GM12878 (cell line): ENCODE data around the gene PCK2. TPM values are rescaled to one million over a fixed set of nuclear protein-coding genes. Genes with fewer than 3 reads are reported as not detected.
"Not testable (repeated sequence)": the region's sequence is repeated elsewhere in the genome, so short reads cannot be mapped to it uniquely, and the experiment has no call there.

Experiments
- ATAC-seq: fragments of 200-7000 bp; cut with Tn5 transposase; 3 replicates; pipeline ENCODE4 v1.9.1; 2020; ENCODE audit warnings: mild to moderate bottlenecking, moderate library complexity
- BruUV-seq: library from RNA; stranded (reverse); fragments of 400-500 nt; replicated peaks from 2 replicates; lab custom pipeline; 2021; lab: Mats Ljungman, UMichigan
- CTCF ChIA-PET: fragments of 300-600 bp; sonication (Branson Sonifier 250); formaldehyde crosslinking; extraction: SDS; loops from one replicate; lab custom pipeline; 2021; ENCODE audit warnings: inconsistent platforms; lab: Yijun Ruan, JAX
- POLR2A ChIA-PET: fragments of 350-600 bp; formaldehyde crosslinking; extraction: SDS; loops from one replicate; lab custom pipeline; 2021; ENCODE audit warnings: inconsistent platforms; lab: Charles Lee
- RAD21 ChIA-PET: fragments of 300-600 bp; sonication (Branson Sonifier 250); formaldehyde crosslinking; loops from one replicate; lab custom pipeline; 2023; ENCODE audit warnings: antibody characterized with exemption; ENCODE audit not compliant: unreplicated experiment; lab: Charles Lee
- SMC1A ChIA-PET: fragments of 300-600 bp; sonication (Branson Sonifier 250); formaldehyde crosslinking; loops from one replicate; lab custom pipeline; 2023; ENCODE audit not compliant: unreplicated experiment, uncharacterized antibody; lab: Charles Lee
- DNase-seq: peaks from one replicate; pipeline ENCODE4 v3.0.0-alpha.2; 2011; ENCODE audit warnings: low read depth, low spot score
- FAIRE-seq: peaks from 3 replicates; lab custom pipeline; 2011; peaks lifted over from hg19 to GRCh38; lab: Jason Lieb, UNC
- H2AFZ ChIP-seq: 2 replicates; pipeline ENCODE4 v1.6.0; 2011; ENCODE audit warnings: low read depth, low read length, control low read depth; ENCODE audit not compliant: control insufficient read depth
- H3K27ac ChIP-seq: 2 replicates; pipeline ENCODE4 v1.5.1; 2011; ENCODE audit warnings: control low read depth; ENCODE audit not compliant: control insufficient read depth, insufficient read depth
- H3K27me3 ChIP-seq, 2 experiments: replicated peaks in 1 of 2; 2 replicates each; pipeline versions ENCODE4 v1.6.0 to v1.6.1; 2011; ENCODE audit warnings: low read length in 1 of 2; ENCODE audit not compliant: control insufficient read depth in 2 of 2, insufficient read depth in 2 of 2
- H3K36me3 ChIP-seq, 2 experiments: 2 replicates each; pipeline ENCODE4 v1.5.1; 2011; ENCODE audit warnings: low read length in 1 of 2; ENCODE audit not compliant: control insufficient read depth in 2 of 2, insufficient read depth in 2 of 2
- H3K4me1 ChIP-seq: 2 replicates; pipeline ENCODE4 v1.6.1; 2011; ENCODE audit warnings: mild to moderate bottlenecking, low read length, moderate library complexity, mixed read lengths; ENCODE audit not compliant: control insufficient read depth, insufficient read depth
- H3K4me2 ChIP-seq: 2 replicates; pipeline ENCODE4 v1.6.0; 2011; ENCODE audit warnings: control low read depth; ENCODE audit not compliant: control insufficient read depth, insufficient read depth
- H3K4me3 ChIP-seq: fragments of 200-600 bp; sonication (generic); 2 replicates; pipeline ENCODE4 v1.5.1; 2016
- H3K79me2 ChIP-seq: 2 replicates; pipeline ENCODE4 v1.6.0; 2011; ENCODE audit warnings: low read length; ENCODE audit not compliant: control insufficient read depth, insufficient read depth
- H3K9ac ChIP-seq: 2 replicates; pipeline ENCODE4 v1.8.0; 2011; ENCODE audit warnings: low read length, control low read depth, mixed read lengths; ENCODE audit not compliant: control insufficient read depth, insufficient read depth
- H3K9me3 ChIP-seq: replicated peaks from 3 replicates; pipeline ENCODE4 v1.5.1; 2011; ENCODE audit warnings: mild to moderate bottlenecking, low read length; ENCODE audit not compliant: control insufficient read depth, insufficient read depth
- H4K20me1 ChIP-seq: 2 replicates; pipeline ENCODE4 v1.6.0; 2011; ENCODE audit not compliant: control insufficient read depth, insufficient read depth
- DPF2 ChIP-seq: fragments of 450-650 bp; IDR thresholded peaks from 2 replicates; pipeline ENCODE4 v1.6.1; 2017; ENCODE audit warnings: mild to moderate bottlenecking
- EED ChIP-seq: sonication (generic); IDR thresholded peaks from 2 replicates; pipeline ENCODE4 v1.6.1; 2016; ENCODE audit warnings: antibody characterized with exemption, low read depth
- IKZF1 ChIP-seq: fragments of 450-650 bp; conservative IDR thresholded peaks from 2 replicates; pipeline ENCODE4 v1.6.1; 2017; ENCODE audit warnings: antibody characterized with exemption, mild to moderate bottlenecking
- IKZF2 ChIP-seq, 2 experiments: fragments of 450-650 bp; IDR thresholded peaks; 2 replicates each; pipeline ENCODE4 v1.6.1; 2017; ENCODE audit warnings: mild to moderate bottlenecking in 2 of 2, moderate library complexity in 2 of 2
- SPI1 ChIP-seq: IDR thresholded peaks from 2 replicates; pipeline ENCODE4 v1.6.1; 2011; ENCODE audit warnings: low read depth, mild to moderate bottlenecking, low read length, moderate library complexity, borderline replicate concordance; ENCODE audit not compliant: insufficient read depth
- WGBS: methylation state at CpG from one replicate; pipeline ENCODE4 v1.1.6; 2016; ENCODE audit warnings: low lambda C conversion rate; ENCODE audit not compliant: insufficient replicate concordance, insufficient coverage; ENCODE audit errors: missing lambda C conversion rate; 5-methylcytosine and 5-hydroxymethylcytosine counted together
- in situ Hi-C: fragments of 300-500 bp; cut with MboI; formaldehyde crosslinking; loops from 9 replicates; pipeline ENCODE4 v1.14.3; 2018; ENCODE audit warnings: mixed read lengths
- intact Hi-C: fragments of 100-400 bp; cut with micrococcal nuclease; formaldehyde crosslinking; loops from one replicate; pipeline ENCODE4 v1.14.2; 2022; ENCODE audit not compliant: unreplicated experiment
- polyA plus RNA-seq, 11 experiments: library from polyadenylated mRNA; depleted of rRNA in 4 of 11; unstranded in 6 of 11; stranded (reverse) in 5 of 11; fragments of >200 nt; fragmentation: Nextera tagmentation in 4 of 11; fragmentation: Illumina TruSeq in 1 of 11; extraction: Ambion mirVana in 4 of 11; extraction: Trizol in 1 of 11; gene quantifications; 1 replicate in 1 of 11; 2 replicates in 10 of 11; pipeline versions ENCODE4 v1.2.1 to v1.2.3, GENCODE V29; 2011 to 2016; ENCODE audit warnings: inconsistent platforms in 2 of 11, missing spikeins in 2 of 11, low read depth in 1 of 11
- total RNA-seq, 4 experiments: library from RNA; depleted of rRNA in 3 of 4; stranded (reverse); fragments of >200 nt in 3 of 4; fragmentation: Illumina TruSeq in 1 of 4; extraction: Trizol in 1 of 4; gene quantifications; 2 replicates each; pipeline versions ENCODE4 v1.2.1 to v1.2.3, GENCODE V29; 2013 to 2021
- TF ChIP-seq, protein P1 (sequence below): fragments of 450-650 bp; IDR thresholded peaks from 2 replicates; pipeline ENCODE4 v1.6.1; 2017; ENCODE audit warnings: low read depth, mild to moderate bottlenecking, moderate library complexity

The PCK2 gene
- total and polyA plus RNA-seq, 10 of the 15 experiments (the other 5 are each of a cell fraction or from before 2014, with no cell fraction given), result 6.6 to 110 (median 44.6) TPM

DNA sequence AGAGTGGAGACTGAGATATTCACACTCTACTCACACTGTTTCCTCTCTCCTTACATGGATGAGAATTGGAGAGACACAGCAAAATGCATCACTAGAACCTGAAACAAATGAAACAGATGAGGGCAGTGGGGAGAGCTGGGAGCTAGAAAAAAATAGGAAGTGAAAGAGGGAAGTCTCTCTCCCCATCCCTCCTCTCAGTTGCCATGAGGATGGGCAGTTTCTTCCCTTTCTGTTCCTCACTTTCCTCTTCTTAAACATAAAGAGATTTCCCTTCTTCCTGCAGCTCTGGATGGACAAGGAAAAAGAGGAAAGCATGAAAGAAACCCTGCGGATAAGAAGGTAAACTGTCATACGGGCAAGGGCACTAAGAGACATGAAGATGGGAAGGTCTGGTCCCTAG, 45.1 kb upstream of the PCK2 start:
- H3K9me3 ChIP-seq, intact Hi-C loops: not testable (repeated sequence)
- TF ChIP-seq IKZF1 (peak; percentile 68), IKZF2 (IDR thresholded peaks at IDR 0.05) (peak; percentile 62 to 68), DPF2 (peak; percentile 42; the same call in 1 of the 2 replicates), SPI1 (peak; percentile 86), EED (peak; percentile 67)
- TF ChIP-seq, protein P1, sequence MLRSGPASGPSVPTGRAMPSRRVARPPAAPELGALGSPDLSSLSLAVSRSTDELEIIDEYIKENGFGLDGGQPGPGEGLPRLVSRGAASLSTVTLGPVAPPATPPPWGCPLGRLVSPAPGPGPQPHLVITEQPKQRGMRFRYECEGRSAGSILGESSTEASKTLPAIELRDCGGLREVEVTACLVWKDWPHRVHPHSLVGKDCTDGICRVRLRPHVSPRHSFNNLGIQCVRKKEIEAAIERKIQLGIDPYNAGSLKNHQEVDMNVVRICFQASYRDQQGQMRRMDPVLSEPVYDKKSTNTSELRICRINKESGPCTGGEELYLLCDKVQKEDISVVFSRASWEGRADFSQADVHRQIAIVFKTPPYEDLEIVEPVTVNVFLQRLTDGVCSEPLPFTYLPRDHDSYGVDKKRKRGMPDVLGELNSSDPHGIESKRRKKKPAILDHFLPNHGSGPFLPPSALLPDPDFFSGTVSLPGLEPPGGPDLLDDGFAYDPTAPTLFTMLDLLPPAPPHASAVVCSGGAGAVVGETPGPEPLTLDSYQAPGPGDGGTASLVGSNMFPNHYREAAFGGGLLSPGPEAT, result 0 out of 2 replicates have a peak, but pooled peaks have one; percentile 38
- TF ChIP-seq, all 136 proteins: peak for 6; not testable (repeated sequence) for 130
- CTCF ChIA-PET, result interaction anchor here (1.0 to 1.4 kb wide), 2 partner anchors 15 to 60 kb away, joined by 3 to 6 read pairs; no protein-coding TSS in a partner anchor
- FAIRE-seq, H2AFZ ChIP-seq, H3K9ac ChIP-seq, in situ Hi-C loops, POLR2A ChIA-PET, DNase-seq, H3K27ac ChIP-seq, SMC1A ChIA-PET, H3K4me3 ChIP-seq, BruUV-seq, H4K20me1 ChIP-seq, H3K27me3 ChIP-seq, H3K79me2 ChIP-seq, H3K36me3 ChIP-seq: not testable (repeated sequence)
- WGBS, result 19% methylated on average over 2 of the region's 2 CpGs
- RAD21 ChIA-PET, result interaction anchor here (1.7 kb wide), 1 partner anchor 41 kb away, joined by 4 read pairs; no protein-coding TSS in a partner anchor
- peak overlapping the region; percentile 47; the same call in 1 of the 2 replicates for H3K4me2 ChIP-seq
- ATAC-seq, result 0 out of 3 replicates have a peak, but pooled peaks have one; percentile 11
- H3K4me1 ChIP-seq, result peaks cover 23% of the 10 kb centered on the region

DNA sequence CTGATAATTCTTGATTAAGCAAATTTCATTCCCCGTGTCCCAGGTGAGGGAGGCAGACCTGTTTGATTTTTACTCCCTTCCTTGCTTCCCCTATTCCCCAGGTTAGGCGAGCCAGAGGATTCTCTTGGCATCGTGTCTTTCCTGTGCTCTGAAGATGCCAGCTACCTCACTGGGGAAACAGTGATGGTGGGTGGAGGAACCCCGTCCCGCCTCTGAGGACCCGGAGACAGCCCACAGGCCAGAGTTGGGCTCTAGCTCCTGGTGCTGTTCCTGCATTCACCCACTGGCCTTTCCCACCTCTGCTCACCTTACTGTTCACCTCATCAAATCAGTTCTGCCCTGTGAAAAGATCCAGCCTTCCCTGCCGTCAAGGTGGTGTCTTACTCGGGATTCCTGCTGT, 43.4 kb upstream of the PCK2 start:
- H3K36me3 ChIP-seq, intact Hi-C loops, FAIRE-seq, H3K27me3 ChIP-seq, H3K79me2 ChIP-seq, H4K20me1 ChIP-seq, H2AFZ ChIP-seq, H3K4me2 ChIP-seq, ATAC-seq, H3K9me3 ChIP-seq, H3K27ac ChIP-seq, BruUV-seq, H3K4me3 ChIP-seq, in situ Hi-C loops, DNase-seq, H3K9ac ChIP-seq: not testable (repeated sequence)
- SMC1A ChIA-PET, result interaction anchor here (1.8 kb wide), 1 partner anchor 58 kb away, joined by 5 read pairs; no protein-coding TSS in a partner anchor
- H3K4me1 ChIP-seq, result peaks cover 23% of the 10 kb centered on the region
- CTCF ChIA-PET, result interaction anchor here (0.9 to 1.1 kb wide), 2 partner anchors 59 to 381 kb away, joined by 3 read pairs; no protein-coding TSS in a partner anchor
- 73% methylated on average over 8 of the region's 8 CpGs for WGBS
- POLR2A ChIA-PET, result interaction anchor here (1.1 to 1.2 kb wide), 2 partner anchors 25 to 40 kb away, joined by 3 read pairs; no protein-coding TSS in a partner anchor
- RAD21 ChIA-PET, result interaction anchor here (0.7 to 2.1 kb wide), 3 partner anchors 7 to 58 kb away, joined by 3 to 9 read pairs (median 6); no protein-coding TSS in a partner anchor
